WTC11 (cell line): ENCODE data around the gene SNAP47. TPM values are rescaled to one million over a fixed set of nuclear protein-coding genes. Genes with fewer than 3 reads are reported as not detected.

Source experiments
- total RNA-seq: library from RNA; stranded (reverse); gene quantifications from 3 replicates; pipeline ENCODE4 v1.2.3, GENCODE V29; 2021

SNAP47 gene
- total RNA-seq, 1 experiment from 2014 or later, result 50.8 TPM

Other genes starting within 250 kb of the SNAP47 start
- 26.4 to 28.9 TPM (median 28.3 TPM) in 3 replicates for gene ZNF678, start 171.9 kb upstream of the SNAP47 start, total RNA-seq
- gene JMJD4, start 133 bp upstream of the SNAP47 start, total RNA-seq, result 12.8 to 13.7 TPM (median 13.6 TPM) in 3 replicates
- not detected in 3 replicates for gene PRSS38, start 80.2 kb downstream of the SNAP47 start, total RNA-seq
- 1.1 to 1.5 TPM (median 1.3 TPM) in 3 replicates for gene WNT9A, start 212.5 kb downstream of the SNAP47 start, total RNA-seq